GM12878 (cell line): ENCODE results near the gene PIP5K1A. TPM values are rescaled to one million over a fixed set of nuclear protein-coding genes. Genes with fewer than 3 reads are reported as not detected.

Experiments used
- ATAC-seq: fragments of 200-7000 bp; cut with Tn5 transposase; 3 replicates; pipeline ENCODE4 v1.9.1; 2020; ENCODE audit warnings: mild to moderate bottlenecking, moderate library complexity
- BruUV-seq: library from RNA; stranded (reverse); fragments of 400-500 nt; replicated peaks from 2 replicates; lab custom pipeline; 2021; lab: Mats Ljungman, UMichigan
- CTCF ChIA-PET: fragments of 300-600 bp; sonication (Branson Sonifier 250); formaldehyde crosslinking; extraction: SDS; loops from one replicate; lab custom pipeline; 2021; ENCODE audit warnings: inconsistent platforms; lab: Yijun Ruan, JAX
- POLR2A ChIA-PET: fragments of 350-600 bp; formaldehyde crosslinking; extraction: SDS; loops from one replicate; lab custom pipeline; 2021; ENCODE audit warnings: inconsistent platforms; lab: Charles Lee
- RAD21 ChIA-PET: fragments of 300-600 bp; sonication (Branson Sonifier 250); formaldehyde crosslinking; loops from one replicate; lab custom pipeline; 2023; ENCODE audit warnings: antibody characterized with exemption; ENCODE audit not compliant: unreplicated experiment; lab: Charles Lee
- SMC1A ChIA-PET: fragments of 300-600 bp; sonication (Branson Sonifier 250); formaldehyde crosslinking; loops from one replicate; lab custom pipeline; 2023; ENCODE audit not compliant: unreplicated experiment, uncharacterized antibody; lab: Charles Lee
- DNase-seq: peaks from one replicate; pipeline ENCODE4 v3.0.0-alpha.2; 2011; ENCODE audit warnings: low read depth, low spot score
- FAIRE-seq: peaks from 3 replicates; lab custom pipeline; 2011; peaks lifted over from hg19 to GRCh38; lab: Jason Lieb, UNC
- H2AFZ ChIP-seq: 2 replicates; pipeline ENCODE4 v1.6.0; 2011; ENCODE audit warnings: low read depth, low read length, control low read depth; ENCODE audit not compliant: control insufficient read depth
- H3K27ac ChIP-seq: 2 replicates; pipeline ENCODE4 v1.5.1; 2011; ENCODE audit warnings: control low read depth; ENCODE audit not compliant: control insufficient read depth, insufficient read depth
- H3K27me3 ChIP-seq, 2 experiments: replicated peaks in 1 of 2; 2 replicates each; pipeline versions ENCODE4 v1.6.0 to v1.6.1; 2011; ENCODE audit warnings: low read length in 1 of 2; ENCODE audit not compliant: control insufficient read depth in 2 of 2, insufficient read depth in 2 of 2
- H3K36me3 ChIP-seq, 2 experiments: 2 replicates each; pipeline ENCODE4 v1.5.1; 2011; ENCODE audit warnings: low read length in 1 of 2; ENCODE audit not compliant: control insufficient read depth in 2 of 2, insufficient read depth in 2 of 2
- H3K4me1 ChIP-seq: 2 replicates; pipeline ENCODE4 v1.6.1; 2011; ENCODE audit warnings: mild to moderate bottlenecking, low read length, moderate library complexity, mixed read lengths; ENCODE audit not compliant: control insufficient read depth, insufficient read depth
- H3K4me2 ChIP-seq: 2 replicates; pipeline ENCODE4 v1.6.0; 2011; ENCODE audit warnings: control low read depth; ENCODE audit not compliant: control insufficient read depth, insufficient read depth
- H3K4me3 ChIP-seq: fragments of 200-600 bp; sonication (generic); 2 replicates; pipeline ENCODE4 v1.5.1; 2016
- H3K79me2 ChIP-seq: 2 replicates; pipeline ENCODE4 v1.6.0; 2011; ENCODE audit warnings: low read length; ENCODE audit not compliant: control insufficient read depth, insufficient read depth
- H3K9ac ChIP-seq: 2 replicates; pipeline ENCODE4 v1.8.0; 2011; ENCODE audit warnings: low read length, control low read depth, mixed read lengths; ENCODE audit not compliant: control insufficient read depth, insufficient read depth
- H3K9me3 ChIP-seq: replicated peaks from 3 replicates; pipeline ENCODE4 v1.5.1; 2011; ENCODE audit warnings: mild to moderate bottlenecking, low read length; ENCODE audit not compliant: control insufficient read depth, insufficient read depth
- H4K20me1 ChIP-seq: 2 replicates; pipeline ENCODE4 v1.6.0; 2011; ENCODE audit not compliant: control insufficient read depth, insufficient read depth
- CHD1 ChIP-seq: IDR thresholded peaks from 2 replicates; pipeline ENCODE4 v1.6.1; 2012; ENCODE audit warnings: low read depth, low read length, improper control_type of control experiment
- EP300 ChIP-seq, 2 experiments: fragments of 150-350 bp in 1 of 2; IDR thresholded peaks; 2 replicates each; pipeline ENCODE4 v1.6.1; 2011 to 2012; ENCODE audit warnings: low read depth in 2 of 2, low read length in 2 of 2, borderline replicate concordance in 1 of 2, improper control_type of control experiment in 1 of 2, inconsistent platforms in 1 of 2; ENCODE audit not compliant: control insufficient read depth in 1 of 2
- FOXK2 ChIP-seq: fragments of 450-650 bp; IDR thresholded peaks from 2 replicates; pipeline ENCODE4 v1.6.1; 2017; ENCODE audit warnings: mild to moderate bottlenecking, moderate library complexity
- GATAD2B ChIP-seq: fragments of 450-650 bp; conservative IDR thresholded peaks from 2 replicates; pipeline ENCODE4 v1.6.1; 2017; ENCODE audit warnings: low read depth, mild to moderate bottlenecking, moderate library complexity
- HCFC1 ChIP-seq: fragments of 150-350 bp; IDR thresholded peaks from 2 replicates; pipeline ENCODE4 v1.6.1; 2014; ENCODE audit warnings: low read length
- JUNB ChIP-seq: IDR thresholded peaks from 2 replicates; pipeline ENCODE4 v1.6.1; 2016; ENCODE audit warnings: antibody characterized with exemption, mild to moderate bottlenecking
- MTA3 ChIP-seq: IDR thresholded peaks from 2 replicates; pipeline ENCODE4 v1.6.1; 2012; ENCODE audit warnings: low read length, inconsistent platforms, borderline replicate concordance
- PAX5 ChIP-seq: IDR thresholded peaks from 2 replicates; pipeline ENCODE4 v1.6.1; 2011; ENCODE audit warnings: low read depth, low read length, borderline replicate concordance
- POU2F2 ChIP-seq: IDR thresholded peaks from 3 replicates; pipeline ENCODE4 v1.6.1; 2011; ENCODE audit warnings: low read depth, mild to moderate bottlenecking, low read length, borderline replicate concordance
- SREBF1 ChIP-seq: IDR thresholded peaks from 2 replicates; pipeline ENCODE4 v1.6.1; 2012; ENCODE audit warnings: mild to moderate bottlenecking, low read length
- WGBS: methylation state at CpG from one replicate; pipeline ENCODE4 v1.1.6; 2016; ENCODE audit warnings: low lambda C conversion rate; ENCODE audit not compliant: insufficient replicate concordance, insufficient coverage; ENCODE audit errors: missing lambda C conversion rate; 5-methylcytosine and 5-hydroxymethylcytosine counted together
- in situ Hi-C: fragments of 300-500 bp; cut with MboI; formaldehyde crosslinking; loops from 9 replicates; pipeline ENCODE4 v1.14.3; 2018; ENCODE audit warnings: mixed read lengths
- intact Hi-C: fragments of 100-400 bp; cut with micrococcal nuclease; formaldehyde crosslinking; loops from one replicate; pipeline ENCODE4 v1.14.2; 2022; ENCODE audit not compliant: unreplicated experiment
- polyA plus RNA-seq, 11 experiments: library from polyadenylated mRNA; depleted of rRNA in 4 of 11; unstranded in 6 of 11; stranded (reverse) in 5 of 11; fragments of >200 nt; fragmentation: Nextera tagmentation in 4 of 11; fragmentation: Illumina TruSeq in 1 of 11; extraction: Ambion mirVana in 4 of 11; extraction: Trizol in 1 of 11; gene quantifications; 1 replicate in 1 of 11; 2 replicates in 10 of 11; pipeline versions ENCODE4 v1.2.1 to v1.2.3, GENCODE V29; 2011 to 2016; ENCODE audit warnings: inconsistent platforms in 2 of 11, missing spikeins in 2 of 11, low read depth in 1 of 11
- total RNA-seq, 4 experiments: library from RNA; depleted of rRNA in 3 of 4; stranded (reverse); fragments of >200 nt in 3 of 4; fragmentation: Illumina TruSeq in 1 of 4; extraction: Trizol in 1 of 4; gene quantifications; 2 replicates each; pipeline versions ENCODE4 v1.2.1 to v1.2.3, GENCODE V29; 2013 to 2021
- TF ChIP-seq, protein P1 (sequence below): IDR thresholded peaks from 2 replicates; pipeline ENCODE4 v1.6.1; 2012; ENCODE audit warnings: low read depth, low read length, improper control_type of control experiment
- TF ChIP-seq, protein P2 (sequence below): fragments of 450-650 bp; IDR thresholded peaks from 2 replicates; pipeline ENCODE4 v1.6.1; 2018; ENCODE audit warnings: borderline replicate concordance, mild to moderate bottlenecking; ENCODE audit not compliant: partially characterized antibody
- TF ChIP-seq, protein P3 (sequence below): fragments of 450-650 bp; IDR thresholded peaks from 2 replicates; pipeline ENCODE4 v1.6.1; 2017; ENCODE audit warnings: mild to moderate bottlenecking, low read depth, inconsistent platforms; ENCODE audit not compliant: poor library complexity, severe bottlenecking
- TF ChIP-seq, protein P4 (sequence below): fragments of 450-650 bp; IDR thresholded peaks from 2 replicates; pipeline ENCODE4 v1.6.1; 2014; ENCODE audit warnings: mild to moderate bottlenecking
- TF ChIP-seq, protein P5 (sequence below): fragments of 450-650 bp; IDR thresholded peaks from 2 replicates; pipeline ENCODE4 v1.6.1; 2017; ENCODE audit warnings: borderline replicate concordance

The PIP5K1A gene
- total and polyA plus RNA-seq, 10 of the 15 experiments (the other 5 are each of a cell fraction or from before 2014, with no cell fraction given): 4.5 to 114 (median 51.5) TPM

DNA sequence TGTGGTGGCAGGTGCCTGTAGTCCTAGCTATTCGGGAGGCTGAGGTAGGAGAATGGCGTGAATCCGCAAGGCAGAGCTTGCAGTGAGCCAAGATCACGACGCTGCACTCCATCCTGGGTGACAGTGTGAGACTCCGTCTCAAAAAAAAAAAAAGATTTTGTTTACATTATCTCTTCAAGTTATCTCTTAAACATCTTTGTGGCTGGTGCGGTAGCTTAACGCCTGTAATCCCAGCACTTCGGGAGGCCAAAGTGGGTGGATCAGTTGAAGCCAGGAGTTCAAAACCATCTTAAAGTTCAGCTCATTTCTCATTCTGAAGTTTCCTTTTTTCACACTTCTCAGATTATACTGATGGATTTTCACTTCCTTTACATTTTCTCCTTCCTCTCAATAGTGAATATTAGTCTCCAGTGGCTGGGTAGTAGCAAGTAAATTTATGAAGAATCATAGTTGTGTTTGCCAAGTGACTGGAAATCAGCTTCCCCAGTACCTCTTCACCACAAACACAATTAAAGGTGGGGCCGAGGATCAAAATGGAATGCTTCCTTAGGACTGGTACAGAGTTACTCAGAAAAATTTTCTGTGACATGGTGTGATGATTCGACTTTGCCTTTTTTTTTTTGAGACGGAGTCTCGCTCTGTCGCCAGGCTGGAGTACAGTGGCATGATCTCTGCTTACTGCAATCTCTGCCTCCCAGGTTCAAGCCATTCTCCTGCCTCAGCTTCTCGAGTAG lies 13.8 kb downstream of the PIP5K1A start:
- Histone ChIP-seq H3K27me3 (no peaks in the 10 kb centered on the region), H3K79me2 (peaks cover 38% of the 10 kb centered on the region), H3K4me3 (no peak overlapping the region), H3K9ac (no peak overlapping the region), H3K36me3 (peaks cover 0 to 12% of the 10 kb centered on the region in 2 experiments), H4K20me1 (peaks cover 2% of the 10 kb centered on the region; the same call in 1 of the 2 replicates), H3K4me1 (no peaks in the 10 kb centered on the region), H3K9me3 (no peaks in the 10 kb centered on the region), H3K27ac (no peak overlapping the region), H2AFZ (no peak overlapping the region), H3K4me2 (no peak overlapping the region)
- WGBS: 93% methylated on average over 15 of the region's 15 CpGs
- ChIA-PET CTCF (interaction anchor here (0.6 to 1.7 kb wide), 3 partner anchors 8 to 55 kb away, joined by 3 to 5 read pairs (median 3); partner anchors contain the start of gene TNFAIP8L2), RAD21 (no interaction called here), POLR2A (interaction anchor here (0.6 to 1.0 kb wide), 2 partner anchors 15 to 25 kb away, joined by 3 to 4 read pairs; no protein-coding TSS in a partner anchor), SMC1A (interaction anchor here (2.0 kb wide), 1 partner anchor 112 kb away, joined by 6 read pairs; no protein-coding TSS in a partner anchor)
- no peak for ATAC-seq
- DNase-seq: no peak
- BruUV-seq: no TSS peak
- no peak for FAIRE-seq
- in situ Hi-C loops (no loop called here), intact Hi-C loops (no loop called here)
- TF ChIP-seq, protein P1, sequence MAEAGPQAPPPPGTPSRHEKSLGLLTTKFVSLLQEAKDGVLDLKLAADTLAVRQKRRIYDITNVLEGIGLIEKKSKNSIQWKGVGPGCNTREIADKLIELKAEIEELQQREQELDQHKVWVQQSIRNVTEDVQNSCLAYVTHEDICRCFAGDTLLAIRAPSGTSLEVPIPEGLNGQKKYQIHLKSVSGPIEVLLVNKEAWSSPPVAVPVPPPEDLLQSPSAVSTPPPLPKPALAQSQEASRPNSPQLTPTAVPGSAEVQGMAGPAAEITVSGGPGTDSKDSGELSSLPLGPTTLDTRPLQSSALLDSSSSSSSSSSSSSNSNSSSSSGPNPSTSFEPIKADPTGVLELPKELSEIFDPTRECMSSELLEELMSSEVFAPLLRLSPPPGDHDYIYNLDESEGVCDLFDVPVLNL: no peak
- TF ChIP-seq POU2F2 (no peak), FOXK2 (no peak), SREBF1 (no peak), PAX5 (no peak), CHD1 (no peak), EP300 (IDR thresholded peaks at IDR 0.05; ENCODE audit: borderline replicate concordance in 1 of 2, control insufficient read depth in 1 of 2, low read depth in 2 of 2, low read length in 2 of 2) (no peak), JUNB (no peak), GATAD2B (no peak), HCFC1 (no peak), MTA3 (no peak)
- TF ChIP-seq, protein P2, sequence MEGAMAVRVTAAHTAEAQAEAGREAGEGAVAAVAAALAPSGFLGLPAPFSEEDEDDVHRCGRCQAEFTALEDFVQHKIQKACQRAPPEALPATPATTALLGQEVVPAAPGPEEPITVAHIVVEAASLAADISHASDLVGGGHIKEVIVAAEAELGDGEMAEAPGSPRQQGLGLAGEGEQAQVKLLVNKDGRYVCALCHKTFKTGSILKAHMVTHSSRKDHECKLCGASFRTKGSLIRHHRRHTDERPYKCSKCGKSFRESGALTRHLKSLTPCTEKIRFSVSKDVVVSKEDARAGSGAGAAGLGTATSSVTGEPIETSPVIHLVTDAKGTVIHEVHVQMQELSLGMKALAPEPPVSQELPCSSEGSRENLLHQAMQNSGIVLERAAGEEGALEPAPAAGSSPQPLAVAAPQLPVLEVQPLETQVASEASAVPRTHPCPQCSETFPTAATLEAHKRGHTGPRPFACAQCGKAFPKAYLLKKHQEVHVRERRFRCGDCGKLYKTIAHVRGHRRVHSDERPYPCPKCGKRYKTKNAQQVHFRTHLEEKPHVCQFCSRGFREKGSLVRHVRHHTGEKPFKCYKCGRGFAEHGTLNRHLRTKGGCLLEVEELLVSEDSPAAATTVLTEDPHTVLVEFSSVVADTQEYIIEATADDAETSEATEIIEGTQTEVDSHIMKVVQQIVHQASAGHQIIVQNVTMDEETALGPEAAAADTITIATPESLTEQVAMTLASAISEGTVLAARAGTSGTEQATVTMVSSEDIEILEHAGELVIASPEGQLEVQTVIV: no peak
- TF ChIP-seq, protein P3, sequence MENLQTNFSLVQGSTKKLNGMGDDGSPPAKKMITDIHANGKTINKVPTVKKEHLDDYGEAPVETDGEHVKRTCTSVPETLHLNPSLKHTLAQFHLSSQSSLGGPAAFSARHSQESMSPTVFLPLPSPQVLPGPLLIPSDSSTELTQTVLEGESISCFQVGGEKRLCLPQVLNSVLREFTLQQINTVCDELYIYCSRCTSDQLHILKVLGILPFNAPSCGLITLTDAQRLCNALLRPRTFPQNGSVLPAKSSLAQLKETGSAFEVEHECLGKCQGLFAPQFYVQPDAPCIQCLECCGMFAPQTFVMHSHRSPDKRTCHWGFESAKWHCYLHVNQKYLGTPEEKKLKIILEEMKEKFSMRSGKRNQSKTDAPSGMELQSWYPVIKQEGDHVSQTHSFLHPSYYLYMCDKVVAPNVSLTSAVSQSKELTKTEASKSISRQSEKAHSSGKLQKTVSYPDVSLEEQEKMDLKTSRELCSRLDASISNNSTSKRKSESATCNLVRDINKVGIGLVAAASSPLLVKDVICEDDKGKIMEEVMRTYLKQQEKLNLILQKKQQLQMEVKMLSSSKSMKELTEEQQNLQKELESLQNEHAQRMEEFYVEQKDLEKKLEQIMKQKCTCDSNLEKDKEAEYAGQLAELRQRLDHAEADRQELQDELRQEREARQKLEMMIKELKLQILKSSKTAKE: no peak
- TF ChIP-seq, protein P4, sequence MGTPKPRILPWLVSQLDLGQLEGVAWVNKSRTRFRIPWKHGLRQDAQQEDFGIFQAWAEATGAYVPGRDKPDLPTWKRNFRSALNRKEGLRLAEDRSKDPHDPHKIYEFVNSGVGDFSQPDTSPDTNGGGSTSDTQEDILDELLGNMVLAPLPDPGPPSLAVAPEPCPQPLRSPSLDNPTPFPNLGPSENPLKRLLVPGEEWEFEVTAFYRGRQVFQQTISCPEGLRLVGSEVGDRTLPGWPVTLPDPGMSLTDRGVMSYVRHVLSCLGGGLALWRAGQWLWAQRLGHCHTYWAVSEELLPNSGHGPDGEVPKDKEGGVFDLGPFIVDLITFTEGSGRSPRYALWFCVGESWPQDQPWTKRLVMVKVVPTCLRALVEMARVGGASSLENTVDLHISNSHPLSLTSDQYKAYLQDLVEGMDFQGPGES: no peak
- TF ChIP-seq, protein P5, sequence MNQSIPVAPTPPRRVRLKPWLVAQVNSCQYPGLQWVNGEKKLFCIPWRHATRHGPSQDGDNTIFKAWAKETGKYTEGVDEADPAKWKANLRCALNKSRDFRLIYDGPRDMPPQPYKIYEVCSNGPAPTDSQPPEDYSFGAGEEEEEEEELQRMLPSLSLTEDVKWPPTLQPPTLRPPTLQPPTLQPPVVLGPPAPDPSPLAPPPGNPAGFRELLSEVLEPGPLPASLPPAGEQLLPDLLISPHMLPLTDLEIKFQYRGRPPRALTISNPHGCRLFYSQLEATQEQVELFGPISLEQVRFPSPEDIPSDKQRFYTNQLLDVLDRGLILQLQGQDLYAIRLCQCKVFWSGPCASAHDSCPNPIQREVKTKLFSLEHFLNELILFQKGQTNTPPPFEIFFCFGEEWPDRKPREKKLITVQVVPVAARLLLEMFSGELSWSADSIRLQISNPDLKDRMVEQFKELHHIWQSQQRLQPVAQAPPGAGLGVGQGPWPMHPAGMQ: no peak
